K562 (cell line): ENCODE data around the gene C1QTNF5. TPM values are rescaled to one million over a fixed set of nuclear protein-coding genes. Genes with fewer than 3 reads are reported as not detected.

ENCODE experiments used
- CBX1 ChIP-seq: sonication (generic); IDR thresholded peaks from 2 replicates; pipeline ENCODE4 v1.6.1; 2016; ENCODE audit warnings: antibody characterized with exemption, low read depth, mild to moderate bottlenecking
- ESRRA ChIP-seq: fragments of 450-650 bp; IDR thresholded peaks from 2 replicates; pipeline ENCODE4 v1.6.1; 2014; ENCODE audit warnings: low read depth, mild to moderate bottlenecking, moderate library complexity, borderline replicate concordance
- FOXP1 ChIP-seq: sonication (generic); formaldehyde crosslinking; IDR thresholded peaks from 2 replicates; pipeline ENCODE4 v1.8.0; 2022; ENCODE audit warnings: mild to moderate bottlenecking, missing genetic modification reagents
- GTF2A2 ChIP-seq: IDR thresholded peaks from 2 replicates; pipeline ENCODE4 v1.6.1; 2016; ENCODE audit warnings: mild to moderate bottlenecking, missing genetic modification characterization, missing compliant biosample characterization
- HMGN3 ChIP-seq: IDR thresholded peaks from 2 replicates; pipeline ENCODE4 v1.6.1; 2011; ENCODE audit warnings: borderline replicate concordance, low read depth, mild to moderate bottlenecking, mixed read lengths, low read length; ENCODE audit not compliant: insufficient read length; ENCODE audit errors: extremely low read depth
- HNRNPH1 ChIP-seq: fragments of 200-400 bp; formaldehyde crosslinking; optimal IDR thresholded peaks from 2 replicates; pipeline ENCODE3; 2017; ENCODE audit warnings: low read depth, mild to moderate bottlenecking, low read length, moderate library complexity
- KLF1 ChIP-seq: fragments of 450-650 bp; IDR thresholded peaks from 2 replicates; pipeline ENCODE4 v1.6.1; 2016; ENCODE audit warnings: missing genetic modification characterization, missing compliant biosample characterization
- L3MBTL2 ChIP-seq: fragments of 450-650 bp; IDR thresholded peaks from 2 replicates; pipeline ENCODE4 v1.6.1; 2016; ENCODE audit warnings: mild to moderate bottlenecking, moderate library complexity
- MAZ ChIP-seq, 2 experiments: fragments of 450-650 bp in 1 of 2; sonication (generic) in 1 of 2; formaldehyde crosslinking; IDR thresholded peaks in 1 of 2; conservative IDR thresholded peaks in 1 of 2; 2 replicates each; pipeline versions ENCODE4 v1.4.0 to v1.5.0; 2020; ENCODE audit warnings: mild to moderate bottlenecking in 1 of 2, missing genetic modification reagents in 1 of 2
- MIER1 ChIP-seq: fragments of 450-650 bp; IDR thresholded peaks from 2 replicates; pipeline ENCODE4 v1.6.1; 2016; ENCODE audit warnings: antibody characterized with exemption, mild to moderate bottlenecking, low read depth
- NCOR1 ChIP-seq: fragments of 450-650 bp; IDR thresholded peaks from 2 replicates; pipeline ENCODE4 v1.6.1; 2016; ENCODE audit warnings: mild to moderate bottlenecking, moderate library complexity
- NR2F6 ChIP-seq: fragments of 450-650 bp; formaldehyde crosslinking; IDR thresholded peaks from 2 replicates; pipeline ENCODE4 v1.4.0; 2020; ENCODE audit warnings: mild to moderate bottlenecking
- PHF20 ChIP-seq: fragments of 450-650 bp; IDR thresholded peaks from 2 replicates; pipeline ENCODE4 v1.6.1; 2018; ENCODE audit not compliant: partially characterized antibody
- POLR2B ChIP-seq: fragments of 450-650 bp; IDR thresholded peaks from 2 replicates; pipeline ENCODE4 v1.6.1; 2018; ENCODE audit warnings: low read depth; ENCODE audit not compliant: partially characterized antibody
- POLR2G ChIP-seq: fragments of 200-400 bp; formaldehyde crosslinking; IDR thresholded peaks from 2 replicates; pipeline ENCODE4 v1.6.1; 2017; ENCODE audit warnings: low read depth, mild to moderate bottlenecking, antibody characterized with exemption, low read length, moderate library complexity
- SMAD1 ChIP-seq: fragments of 150-350 bp; IDR thresholded peaks from 2 replicates; pipeline ENCODE4 v1.6.1; 2014; ENCODE audit warnings: low read length, low read depth; ENCODE audit not compliant: partially characterized antibody
- SMAD2 ChIP-seq: fragments of 150-350 bp; IDR thresholded peaks from 2 replicates; pipeline ENCODE4 v1.6.1; 2014; ENCODE audit warnings: low read depth, mild to moderate bottlenecking, low read length
- SMARCA4 ChIP-seq: fragments of 450-650 bp; IDR thresholded peaks from 2 replicates; pipeline ENCODE4 v1.6.1; 2016
- STAG1 ChIP-seq: sonication (generic); formaldehyde crosslinking; IDR thresholded peaks from 2 replicates; pipeline ENCODE4 v1.5.0; 2020; ENCODE audit warnings: missing genetic modification reagents, borderline replicate concordance
- TAF1 ChIP-seq: IDR thresholded peaks from 2 replicates; pipeline ENCODE4 v1.6.1; 2011; ENCODE audit warnings: mild to moderate bottlenecking, low read length, moderate library complexity; ENCODE audit not compliant: insufficient read depth, control insufficient read depth, severe bottlenecking; ENCODE audit errors: extremely low read depth
- TAF9B ChIP-seq: fragments of 450-650 bp; IDR thresholded peaks from 2 replicates; pipeline ENCODE4 v1.6.1; 2018; ENCODE audit warnings: mild to moderate bottlenecking; ENCODE audit not compliant: partially characterized antibody
- TARDBP ChIP-seq: fragments of 450-650 bp; IDR thresholded peaks from 2 replicates; pipeline ENCODE4 v1.6.1; 2016
- TCFL5 ChIP-seq: fragments of 250-450 bp; sonication (Bioruptor Pico); conservative IDR thresholded peaks from 2 replicates; pipeline ENCODE4 v1.6.1; 2021; ENCODE audit warnings: mild to moderate bottlenecking, moderate library complexity, matching md5 sums
- ZFPM2 ChIP-seq: fragments of 250-450 bp; sonication (Bioruptor Pico); IDR thresholded peaks from 2 replicates; pipeline ENCODE4 v1.5.1; 2022; ENCODE audit warnings: mild to moderate bottlenecking
- ZKSCAN8 ChIP-seq: fragments of 200-800 bp; sonication (Bioruptor generic); IDR thresholded peaks from 2 replicates; pipeline ENCODE4 v1.6.1; 2016; ENCODE audit warnings: missing genetic modification characterization, missing compliant biosample characterization
- ZNF347 ChIP-seq: fragments of 450-650 bp; formaldehyde crosslinking; IDR thresholded peaks from 2 replicates; pipeline ENCODE4 v1.4.0; 2020; ENCODE audit warnings: low read depth, mild to moderate bottlenecking, moderate library complexity
- polyA plus RNA-seq, 8 experiments: library from polyadenylated mRNA; depleted of rRNA in 4 of 8; stranded (reverse) in 5 of 8; unstranded in 3 of 8; fragments of >200 nt; fragmentation: Nextera tagmentation in 2 of 8; fragmentation: Illumina TruSeq in 1 of 8; extraction: Ambion mirVana in 2 of 8; extraction: Trizol in 1 of 8; gene quantifications; 2 replicates each; pipeline versions ENCODE4 v1.2.1 to v1.2.3, GENCODE V29; 2011 to 2014; ENCODE audit warnings: inconsistent platforms in 1 of 8, missing spikeins in 1 of 8
- total RNA-seq, 7 experiments: library from RNA; depleted of rRNA in 6 of 7; stranded (reverse); fragments of >200 nt in 6 of 7; fragmentation: Illumina TruSeq in 2 of 7; extraction: Trizol in 2 of 7; gene quantifications; 2 replicates each; pipeline versions ENCODE4 v1.2.1 to v1.2.3, GENCODE V29; 2011 to 2021; ENCODE audit warnings: low replicate concordance in 1 of 7
- TF ChIP-seq, protein P1 (sequence below): fragments of 450-650 bp; conservative IDR thresholded peaks from 2 replicates; pipeline ENCODE4 v1.6.1; 2016; ENCODE audit warnings: missing genetic modification characterization, low read depth, mild to moderate bottlenecking, missing compliant biosample characterization, moderate library complexity
- TF ChIP-seq, protein P2 (sequence below): sonication (generic); formaldehyde crosslinking; IDR thresholded peaks from 2 replicates; pipeline ENCODE4 v1.8.1; 2023; ENCODE audit warnings: mild to moderate bottlenecking, missing genetic modification reagents

The C1QTNF5 gene
- total and polyA plus RNA-seq, 9 of the 15 experiments (the other 6 are each of a cell fraction or from before 2014, with no cell fraction given), result 0.07 to 0.76 (median 0.24) TPM; not detected in 1

DNA sequence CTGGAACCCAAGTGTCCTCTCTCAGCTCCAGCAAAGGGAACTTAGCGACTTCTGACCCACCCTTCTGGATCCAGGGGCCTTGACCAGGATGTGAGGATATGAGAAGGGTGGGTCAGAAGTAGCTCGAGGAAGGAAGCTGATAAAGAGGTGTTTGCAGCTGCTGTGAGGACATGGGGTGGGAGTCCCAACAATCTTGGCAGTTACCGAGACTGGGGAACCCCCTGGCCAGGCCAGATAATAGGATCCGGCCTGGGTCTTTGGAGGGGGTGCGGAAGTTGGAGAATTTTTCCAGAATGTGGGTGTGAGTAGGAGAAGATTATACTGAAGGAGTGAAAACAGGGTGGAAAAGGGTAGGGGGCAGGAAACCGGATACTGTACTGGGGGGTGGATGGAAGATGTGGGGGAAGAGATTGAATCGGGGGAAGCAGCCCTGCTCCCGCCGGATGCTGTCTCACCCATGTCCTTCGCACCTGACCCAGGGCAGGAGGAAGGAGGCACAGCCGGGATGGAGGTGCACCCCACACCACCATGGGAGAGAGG lies 20.9 kb downstream of the C1QTNF5 start (continued):
- TF ChIP-seq POLR2B (no peak), ZFPM2 (CRISPR knock-in tag) (no peak), ESRRA (no peak), ZNF347 (CRISPR knock-in tag) (no peak), L3MBTL2 (peak; percentile 60), MAZ (CRISPR knock-in tag; conservative IDR thresholded peaks at IDR 0.05 in 1 of 2, IDR thresholded peaks at IDR 0.05 in 1 of 2) (no peak), TAF9B (peak; percentile 54), FOXP1 (CRISPR knock-in tag) (no peak), POLR2G (no peak), STAG1 (no peak), NR2F6 (CRISPR knock-in tag) (no peak), KLF1 (tag) (no peak), TARDBP (no peak), HNRNPH1 (no peak), GTF2A2 (no peak), SMAD1 (no peak), PHF20 (peak; percentile 21), CBX1 (no peak), SMARCA4 (peak; percentile 74), NCOR1 (peak; percentile 85), HMGN3 (no peak), TCFL5 (CRISPR knock-in tag) (no peak), MIER1 (no peak), SMAD2 (no peak), TAF1 (no peak), ZKSCAN8 (CRISPR knock-in tag) (no peak)
- TF ChIP-seq, protein P1, sequence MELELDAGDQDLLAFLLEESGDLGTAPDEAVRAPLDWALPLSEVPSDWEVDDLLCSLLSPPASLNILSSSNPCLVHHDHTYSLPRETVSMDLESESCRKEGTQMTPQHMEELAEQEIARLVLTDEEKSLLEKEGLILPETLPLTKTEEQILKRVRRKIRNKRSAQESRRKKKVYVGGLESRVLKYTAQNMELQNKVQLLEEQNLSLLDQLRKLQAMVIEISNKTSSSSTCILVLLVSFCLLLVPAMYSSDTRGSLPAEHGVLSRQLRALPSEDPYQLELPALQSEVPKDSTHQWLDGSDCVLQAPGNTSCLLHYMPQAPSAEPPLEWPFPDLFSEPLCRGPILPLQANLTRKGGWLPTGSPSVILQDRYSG (tag), result no peak
- TF ChIP-seq, protein P2, sequence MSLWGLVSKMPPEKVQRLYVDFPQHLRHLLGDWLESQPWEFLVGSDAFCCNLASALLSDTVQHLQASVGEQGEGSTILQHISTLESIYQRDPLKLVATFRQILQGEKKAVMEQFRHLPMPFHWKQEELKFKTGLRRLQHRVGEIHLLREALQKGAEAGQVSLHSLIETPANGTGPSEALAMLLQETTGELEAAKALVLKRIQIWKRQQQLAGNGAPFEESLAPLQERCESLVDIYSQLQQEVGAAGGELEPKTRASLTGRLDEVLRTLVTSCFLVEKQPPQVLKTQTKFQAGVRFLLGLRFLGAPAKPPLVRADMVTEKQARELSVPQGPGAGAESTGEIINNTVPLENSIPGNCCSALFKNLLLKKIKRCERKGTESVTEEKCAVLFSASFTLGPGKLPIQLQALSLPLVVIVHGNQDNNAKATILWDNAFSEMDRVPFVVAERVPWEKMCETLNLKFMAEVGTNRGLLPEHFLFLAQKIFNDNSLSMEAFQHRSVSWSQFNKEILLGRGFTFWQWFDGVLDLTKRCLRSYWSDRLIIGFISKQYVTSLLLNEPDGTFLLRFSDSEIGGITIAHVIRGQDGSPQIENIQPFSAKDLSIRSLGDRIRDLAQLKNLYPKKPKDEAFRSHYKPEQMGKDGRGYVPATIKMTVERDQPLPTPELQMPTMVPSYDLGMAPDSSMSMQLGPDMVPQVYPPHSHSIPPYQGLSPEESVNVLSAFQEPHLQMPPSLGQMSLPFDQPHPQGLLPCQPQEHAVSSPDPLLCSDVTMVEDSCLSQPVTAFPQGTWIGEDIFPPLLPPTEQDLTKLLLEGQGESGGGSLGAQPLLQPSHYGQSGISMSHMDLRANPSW (CRISPR knock-in tag), result no peak
